Right forelimb (tissue), 1 donor: Measurements from ENCODE around the gene VMAC.
"Not testable (repeated sequence)": the region's sequence is repeated elsewhere in the genome, so short reads cannot be mapped to it uniquely, and the experiment has no call there.

ENCODE experiments used
- DNase-seq: peaks from one replicate; pipeline ENCODE4 v3.0.0-alpha.2; 2018

VMAC gene

DNA sequence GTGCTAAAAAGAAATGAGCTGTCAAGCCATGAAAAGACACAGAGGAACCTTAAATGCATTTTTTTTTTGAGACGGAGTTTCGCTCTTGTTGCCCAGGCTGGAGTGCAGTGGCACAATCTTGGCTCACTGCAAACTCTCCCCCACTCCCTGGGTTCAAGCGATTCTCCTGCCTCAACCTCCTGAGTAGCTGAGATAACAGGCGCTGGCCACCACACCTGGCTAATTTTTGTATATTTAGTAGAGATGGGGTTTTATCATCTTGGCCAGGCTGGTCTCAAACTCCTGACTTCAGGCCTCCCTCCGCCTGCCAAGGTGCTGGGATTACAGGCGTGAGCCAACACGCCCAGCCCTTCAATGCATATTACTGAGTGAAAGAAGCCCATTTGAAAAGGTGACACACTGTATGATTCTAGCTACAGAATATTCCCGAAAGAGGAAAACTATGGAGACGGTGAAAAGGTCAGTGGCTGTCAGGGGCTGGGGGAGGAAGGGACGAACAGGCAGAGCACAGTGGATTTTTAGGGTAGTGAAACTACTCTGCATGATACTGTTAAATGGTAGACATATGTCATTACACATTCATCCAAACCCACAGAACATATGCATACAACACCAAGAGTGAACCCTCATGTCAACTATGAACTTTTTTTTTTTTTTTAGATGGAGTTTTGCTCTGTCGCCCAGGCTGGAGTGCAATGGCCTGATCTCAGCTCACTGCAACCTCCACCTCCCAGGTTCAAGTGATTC is 20.4 kb upstream of the VMAC start:
- DNase-seq = not testable (repeated sequence)

DNA sequence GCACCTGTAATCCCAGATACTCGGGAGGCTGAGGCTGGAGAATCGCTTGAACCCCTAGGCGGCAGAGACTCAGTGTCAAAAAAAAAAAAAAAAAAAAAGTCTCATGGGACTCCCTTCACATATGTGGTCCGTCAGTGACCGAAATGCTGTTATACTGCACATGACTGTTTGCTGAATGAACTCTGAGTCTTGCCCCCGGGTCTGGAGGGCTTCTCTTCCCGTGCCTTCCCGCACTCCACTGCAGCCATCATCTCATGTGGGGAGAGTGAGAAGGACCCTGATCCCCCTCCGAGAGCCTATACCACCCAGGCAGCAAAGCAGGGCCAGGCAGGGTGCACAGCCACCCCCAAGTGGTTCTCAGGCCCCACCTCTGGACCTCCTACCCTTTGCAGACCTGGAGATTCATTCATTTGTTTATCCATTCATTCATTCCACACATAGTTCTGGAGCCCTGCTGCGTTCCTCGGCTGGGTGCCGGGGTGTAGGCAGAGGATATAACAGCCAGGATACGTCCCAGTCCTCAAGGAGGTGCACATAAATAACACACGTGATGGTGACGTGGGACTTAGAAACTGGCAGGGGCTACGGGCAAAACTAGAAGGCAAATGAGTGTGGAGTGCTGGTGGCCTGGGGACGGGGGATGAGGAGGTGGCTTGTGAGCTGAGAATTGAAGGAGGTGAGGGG is 15.2 kb upstream of the VMAC start:
- DNase-seq = no peak

DNA sequence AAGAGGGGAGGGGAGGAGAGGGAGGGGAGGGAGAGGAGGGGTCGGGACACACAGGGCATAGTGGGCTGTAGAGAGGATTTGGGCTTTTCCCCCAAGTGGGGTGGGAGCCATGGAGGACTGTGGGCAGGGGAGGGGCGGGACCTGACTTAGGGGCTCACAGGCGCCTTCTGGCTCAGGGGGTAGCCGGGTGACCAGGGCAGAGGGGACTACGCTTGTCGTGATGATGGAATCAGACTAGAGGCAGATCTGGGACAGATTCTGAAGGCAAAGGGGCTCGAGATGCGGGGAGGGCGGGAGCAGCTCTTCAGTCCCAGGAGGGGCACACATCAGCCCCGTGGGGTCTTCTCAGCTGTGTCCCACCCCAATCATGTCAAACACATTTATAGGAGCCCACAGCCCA is 14.6 kb upstream of the VMAC start:
- no peak for DNase-seq

DNA sequence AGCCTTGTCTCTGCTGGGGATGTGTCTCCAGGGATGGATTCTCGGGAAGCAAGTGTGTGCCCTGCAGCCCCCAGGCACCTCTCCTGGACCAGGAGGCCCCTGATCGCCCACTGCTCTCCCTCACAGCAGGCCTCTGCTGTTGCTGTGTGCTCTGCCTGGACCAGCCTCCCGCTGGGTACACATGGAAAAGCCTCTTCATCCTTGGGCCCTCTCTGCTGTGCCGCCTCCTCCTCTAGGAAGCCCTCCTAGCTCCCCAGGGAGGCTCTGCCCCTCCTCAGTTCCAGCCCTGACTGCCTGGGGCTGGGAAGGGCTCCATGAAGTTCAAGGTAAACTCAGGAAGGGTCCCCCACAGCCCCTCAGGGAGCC is 13.1 kb upstream of the VMAC start:
- DNase-seq = no peak

DNA sequence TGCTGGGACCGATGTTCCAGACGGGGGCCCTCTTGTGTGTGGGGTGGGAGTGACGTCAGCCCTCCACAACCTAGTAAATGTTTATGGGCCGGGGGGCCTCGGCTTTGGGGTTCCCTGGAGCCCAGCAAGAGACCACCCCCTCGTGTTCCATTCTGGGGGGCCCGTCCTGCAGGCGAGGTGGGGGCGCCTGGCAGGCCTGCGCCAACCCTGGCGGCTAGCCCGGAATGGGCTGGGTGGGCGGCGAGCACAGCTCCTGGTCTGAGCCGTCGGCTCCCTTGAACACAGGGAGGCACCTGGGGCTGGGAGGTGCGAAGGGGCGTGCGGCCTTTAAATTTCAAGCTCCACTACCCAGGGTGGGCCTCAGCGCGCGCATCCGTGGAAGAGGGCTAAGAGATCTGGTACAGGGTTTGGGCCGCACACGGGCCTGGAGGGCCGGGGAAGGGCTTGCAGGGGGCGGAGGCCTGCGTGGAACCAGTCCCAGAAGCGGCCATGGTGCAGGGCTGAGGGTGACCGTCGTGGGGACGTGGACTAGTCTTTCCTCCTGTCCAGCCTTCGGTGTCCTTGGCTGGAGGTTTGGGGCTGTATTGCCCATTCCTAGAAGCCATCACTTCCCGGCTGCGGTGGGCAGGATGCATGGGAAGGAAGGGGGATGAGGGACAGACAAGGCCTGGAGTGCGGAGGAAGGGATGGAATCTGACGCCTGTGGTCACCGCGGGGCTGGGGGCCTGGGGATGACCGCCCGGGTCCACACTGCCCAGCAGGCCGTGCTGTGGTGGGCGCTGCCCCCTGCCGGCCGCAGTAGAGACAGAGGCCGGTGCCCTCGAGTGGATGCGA is 12.5 kb upstream of the VMAC start:
- peak; percentile 72 for DNase-seq

DNA sequence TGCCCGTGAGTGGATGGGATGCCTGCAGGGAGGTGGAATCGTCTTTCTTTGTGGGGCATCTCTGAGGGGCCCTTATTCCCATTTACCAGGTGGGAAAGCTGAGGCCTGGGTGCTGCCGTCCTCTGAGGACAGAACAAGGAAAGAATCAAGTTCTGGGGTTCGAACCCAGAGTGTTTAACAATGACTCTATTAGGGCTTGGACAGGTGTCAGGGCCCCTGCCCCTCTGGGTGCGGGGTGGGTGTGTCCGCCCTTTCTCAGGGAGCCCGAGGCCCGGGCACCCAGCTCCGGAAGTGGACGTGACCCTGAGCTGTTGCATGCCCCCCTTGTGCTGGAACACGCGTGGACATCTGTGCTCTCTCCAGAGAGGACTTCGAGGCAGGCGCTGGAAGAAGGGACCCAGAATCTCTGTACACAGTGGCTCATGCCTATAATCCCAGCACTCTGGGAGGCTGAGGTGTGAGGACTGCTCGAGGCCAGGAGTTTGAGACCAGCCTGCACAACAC is 11.8 kb upstream of the VMAC start:
- no peak for DNase-seq

DNA sequence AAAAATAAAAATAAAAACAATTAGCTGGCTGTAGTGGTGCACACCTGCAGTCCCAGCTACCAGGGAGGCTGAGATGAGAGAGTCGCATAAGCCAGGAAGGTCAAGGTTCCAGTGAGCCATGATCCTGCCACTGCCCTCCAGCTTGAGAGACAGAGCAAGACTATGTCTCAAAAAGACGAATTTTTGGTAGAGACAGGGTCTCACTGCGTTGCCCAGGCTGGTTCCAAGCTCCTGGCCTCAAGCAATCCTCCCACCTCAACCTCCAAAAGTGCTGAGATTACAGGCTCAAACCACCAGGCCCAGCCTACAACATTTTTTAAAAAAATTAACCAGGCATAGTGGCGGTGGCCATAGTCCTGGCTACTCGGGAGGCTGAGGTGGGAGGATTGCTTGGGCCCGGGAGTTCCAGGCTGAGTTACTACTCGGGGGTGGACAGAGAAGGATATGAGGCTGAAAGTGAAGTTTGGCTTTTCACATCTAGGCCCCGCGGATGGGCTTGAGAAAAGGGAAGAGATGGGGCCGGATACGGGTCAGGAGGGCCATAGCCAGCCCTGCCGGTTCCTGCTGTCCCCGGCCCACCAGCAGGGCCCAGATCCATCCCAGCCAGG is 11.3 kb upstream of the VMAC start:
- no peak for DNase-seq

DNA sequence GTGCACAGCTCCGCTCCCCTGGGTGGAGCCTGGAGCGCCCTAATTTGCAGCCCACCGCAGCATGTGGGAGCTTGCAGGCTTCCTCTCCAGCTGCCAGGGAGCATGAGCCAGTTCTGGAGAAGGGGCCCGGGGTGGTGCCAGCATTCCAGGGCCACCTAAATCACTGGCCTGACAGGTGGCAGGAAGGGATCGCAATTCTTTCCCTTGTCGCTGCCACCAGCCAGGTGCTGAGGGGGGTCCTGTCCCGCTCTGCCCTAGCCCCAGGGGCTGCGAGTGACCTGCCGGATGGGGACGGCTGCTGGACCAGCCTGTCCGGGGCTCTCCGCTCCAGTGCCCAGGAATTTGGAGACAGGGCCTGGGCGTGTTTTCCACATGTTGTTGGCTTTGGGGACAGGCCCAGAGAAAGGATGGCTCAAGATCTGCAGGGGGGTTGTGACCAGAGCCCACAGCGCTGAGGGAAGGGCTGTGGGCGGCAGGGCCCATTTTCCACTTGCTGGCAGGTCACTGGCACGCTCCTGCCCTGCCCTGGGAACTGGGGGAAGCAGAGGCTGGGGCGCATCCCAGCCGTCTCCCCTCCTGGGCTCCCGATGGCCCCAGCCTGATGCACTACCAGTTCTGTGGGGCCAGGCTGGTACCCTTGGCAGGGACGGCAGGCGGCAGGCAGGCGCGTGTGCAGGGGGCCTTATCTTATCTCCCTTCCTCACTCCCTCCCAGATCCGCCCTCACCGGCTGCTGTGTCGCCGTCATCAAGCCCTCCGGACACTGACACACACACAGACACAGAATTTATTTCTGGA is 10.6 kb upstream of the VMAC start:
- no peak for DNase-seq

DNA sequence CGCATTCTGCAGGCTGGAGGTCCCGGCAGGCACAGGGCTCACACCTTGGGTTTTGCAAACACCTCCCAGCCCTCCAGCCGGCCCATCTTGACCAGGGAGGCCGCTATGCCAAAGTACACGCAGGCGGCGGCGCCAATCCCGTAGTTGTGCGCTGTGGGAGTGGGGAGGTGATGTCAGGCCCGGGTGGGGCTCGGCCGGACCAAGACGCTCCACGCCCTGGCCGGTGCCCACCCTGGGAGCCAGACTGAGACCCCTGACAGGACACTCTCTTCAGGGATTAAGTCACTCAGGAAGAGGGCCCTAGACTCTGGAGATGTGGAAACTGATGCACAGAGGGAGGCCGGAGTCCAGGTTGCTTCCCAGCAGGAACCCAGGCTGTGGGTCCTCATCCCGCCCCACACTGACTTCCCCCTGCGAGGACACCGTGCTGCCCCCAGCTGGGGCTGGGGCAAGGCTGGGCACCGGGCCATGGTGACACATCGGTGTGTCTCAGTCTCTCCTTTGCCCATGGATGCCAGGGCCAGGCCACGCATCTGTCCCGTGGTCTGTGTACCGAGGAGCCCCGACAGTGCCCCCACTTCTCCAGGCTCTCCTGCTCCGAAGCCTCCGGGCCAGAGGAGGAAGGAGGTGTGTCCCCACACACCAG is 9.8 kb upstream of the VMAC start:
- no peak for DNase-seq

DNA sequence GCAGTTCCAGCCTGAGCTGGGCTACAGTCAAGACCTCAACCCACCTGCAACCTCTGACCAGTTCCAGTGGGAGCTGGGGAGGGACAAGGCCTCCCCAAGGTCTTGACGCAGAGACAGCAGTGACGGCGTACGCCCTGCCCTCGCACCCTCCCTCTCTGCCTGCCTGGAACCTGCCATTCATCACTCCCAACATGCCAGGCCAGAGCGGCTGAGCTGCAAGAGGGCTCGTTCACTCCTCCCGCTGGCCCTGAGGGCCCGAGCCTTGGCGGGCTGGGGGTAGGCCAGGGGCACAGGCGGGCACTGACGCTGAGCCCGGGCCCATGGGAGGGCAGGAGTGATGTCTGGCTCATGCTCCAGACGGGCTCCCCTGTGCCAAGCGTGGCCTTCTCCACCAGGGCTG is 9.3 kb upstream of the VMAC start:
- DNase-seq = no peak

DNA sequence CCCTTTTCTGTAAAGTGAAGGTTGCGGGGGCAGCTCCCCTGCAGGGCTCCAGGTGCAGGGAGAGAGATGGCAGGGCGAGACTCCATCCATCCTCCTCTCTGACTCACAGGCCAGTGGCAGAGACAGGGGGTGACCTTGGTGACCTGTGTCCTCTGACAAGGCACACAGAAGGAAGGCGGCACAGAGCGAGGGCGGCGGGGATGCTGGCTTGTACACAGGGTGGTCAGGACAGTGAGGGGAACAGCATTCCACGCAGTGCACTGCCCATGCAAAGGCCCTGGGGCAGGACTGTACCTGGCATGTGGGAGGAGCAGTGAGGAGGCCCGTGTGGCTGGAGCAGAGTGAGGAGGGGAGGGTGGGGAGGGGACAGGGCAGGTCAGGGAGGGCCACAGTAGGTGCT is 8.8 kb upstream of the VMAC start:
- DNase-seq = no peak

DNA sequence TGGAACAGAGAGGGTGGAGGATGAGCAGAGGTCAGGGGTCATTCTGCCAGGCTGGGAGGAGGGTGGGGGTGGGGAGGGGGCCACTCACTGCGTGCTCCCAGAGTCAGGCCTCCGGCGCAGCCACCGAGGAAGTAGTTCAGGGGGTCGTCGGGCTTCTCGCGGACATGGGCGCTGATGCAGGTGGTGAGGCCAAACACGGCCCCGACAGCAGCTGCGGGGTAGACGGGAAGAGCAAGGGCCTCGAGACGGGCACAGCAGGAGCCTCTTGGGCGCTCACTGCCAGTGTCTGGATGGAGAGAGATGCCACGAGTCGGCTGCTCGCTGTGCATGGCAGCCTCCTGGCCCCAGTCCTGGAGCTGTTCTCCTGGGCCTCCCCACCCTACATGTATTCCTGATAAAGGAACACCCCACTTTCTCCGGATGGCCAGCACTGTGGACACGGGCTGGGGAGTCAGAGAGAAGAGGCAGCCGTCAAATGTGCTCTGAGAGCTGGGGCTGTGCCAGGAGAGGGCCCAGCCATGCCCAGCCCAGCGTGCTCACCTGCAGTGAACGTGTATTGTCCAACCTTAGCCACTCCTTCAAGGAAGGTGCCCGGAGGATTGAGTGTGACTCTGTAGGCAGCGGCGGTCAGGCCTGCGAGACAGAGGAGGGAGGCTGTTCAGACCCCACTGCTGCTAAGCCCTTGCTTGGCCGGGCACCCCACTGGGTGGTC is 8.2 kb upstream of the VMAC start:
- DNase-seq = no peak

DNA sequence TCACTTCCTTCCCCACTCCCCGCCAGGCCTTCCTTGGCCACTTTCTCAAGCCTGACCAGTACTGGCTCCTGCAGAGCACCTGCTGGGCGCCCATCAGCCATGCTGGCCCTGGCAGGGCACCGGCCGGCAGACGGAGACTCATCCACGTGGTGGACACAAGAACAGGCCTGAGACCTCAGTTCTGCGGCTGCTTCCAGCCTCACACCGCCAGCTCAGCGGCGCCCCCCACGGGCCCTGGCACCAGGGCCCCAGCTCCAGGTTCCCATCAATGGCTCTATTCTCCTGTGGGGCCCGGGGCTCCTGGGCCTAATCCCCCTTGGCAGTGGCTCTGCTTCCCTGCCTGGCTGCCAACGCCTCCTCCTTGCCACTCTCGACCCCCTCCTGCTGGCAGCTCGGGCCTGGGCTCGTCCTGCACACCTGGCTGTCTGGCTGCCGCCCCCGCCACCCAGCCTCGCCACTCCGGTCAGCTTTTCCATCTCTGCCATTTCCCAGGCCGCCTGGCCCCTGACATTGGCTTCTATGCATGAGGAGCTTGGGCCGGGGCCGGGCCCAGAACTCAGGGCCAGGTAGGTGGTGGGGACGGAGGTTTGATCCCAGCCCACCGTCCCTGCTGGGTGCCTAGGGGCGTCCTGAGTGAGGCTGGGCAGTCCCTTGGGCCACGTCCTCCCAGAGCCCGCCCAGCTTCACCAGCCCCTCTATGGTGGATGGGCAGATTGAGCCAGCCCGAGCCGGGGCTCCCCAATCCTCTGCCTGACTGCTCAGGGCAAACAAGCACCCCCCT is 7.3 kb upstream of the VMAC start:
- DNase-seq = no peak

DNA sequence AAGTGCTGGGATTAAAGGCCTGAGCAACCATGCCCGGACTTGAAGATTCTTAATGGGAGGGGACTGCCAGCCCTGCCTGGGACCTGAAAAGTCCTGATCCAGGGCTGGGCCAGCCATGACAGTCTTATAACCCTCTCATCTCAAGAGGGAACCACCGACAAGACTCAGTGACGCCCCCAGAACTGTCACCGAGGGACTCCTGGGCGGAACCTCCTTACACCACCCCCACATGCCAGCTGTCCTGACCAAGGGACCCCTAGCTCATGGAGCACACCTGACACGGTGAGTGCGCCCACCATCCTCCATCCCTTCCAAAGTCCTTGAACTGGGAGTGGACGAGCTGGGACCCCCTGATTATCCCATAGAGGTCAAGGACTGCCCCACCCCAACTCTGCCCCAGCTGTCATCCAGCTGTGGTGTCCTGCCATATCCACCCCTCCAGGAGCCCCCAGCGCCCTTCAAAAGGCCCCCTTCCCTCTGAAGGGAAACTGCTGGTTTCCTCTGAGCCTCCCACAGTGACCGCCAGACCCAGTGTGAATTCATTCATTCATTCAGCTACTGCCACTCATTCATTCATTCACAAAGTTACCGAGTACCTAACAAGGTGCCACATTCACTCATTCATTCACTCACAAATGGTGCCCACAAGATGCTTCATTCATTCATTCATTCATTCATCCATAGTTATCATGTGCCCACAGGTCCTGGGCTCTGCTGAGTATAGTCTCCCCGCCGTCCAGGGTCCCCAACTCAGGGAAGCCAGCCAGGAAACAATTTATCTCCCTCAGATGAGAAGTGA is 4.7 kb upstream of the VMAC start:
- no peak for DNase-seq

DNA sequence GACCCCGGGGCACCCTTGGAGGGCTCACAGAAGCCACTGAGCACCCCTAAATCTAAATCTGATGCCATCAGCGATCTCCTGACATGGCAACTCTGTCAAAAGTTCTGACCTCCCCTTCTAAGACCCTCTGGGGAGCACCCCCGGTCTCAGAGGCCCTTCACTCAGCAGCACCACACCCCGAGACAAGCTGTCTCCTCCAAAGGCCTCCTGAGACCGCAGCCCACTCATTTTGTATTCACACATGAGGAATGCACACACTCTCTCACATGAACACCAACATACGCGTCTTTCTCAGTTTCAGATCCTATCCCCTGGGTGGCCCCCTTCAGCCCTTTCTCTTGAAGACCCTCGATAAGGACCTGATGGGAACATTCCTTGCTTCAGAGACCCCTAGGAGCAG is 3.7 kb upstream of the VMAC start:
- DNase-seq = no peak

DNA sequence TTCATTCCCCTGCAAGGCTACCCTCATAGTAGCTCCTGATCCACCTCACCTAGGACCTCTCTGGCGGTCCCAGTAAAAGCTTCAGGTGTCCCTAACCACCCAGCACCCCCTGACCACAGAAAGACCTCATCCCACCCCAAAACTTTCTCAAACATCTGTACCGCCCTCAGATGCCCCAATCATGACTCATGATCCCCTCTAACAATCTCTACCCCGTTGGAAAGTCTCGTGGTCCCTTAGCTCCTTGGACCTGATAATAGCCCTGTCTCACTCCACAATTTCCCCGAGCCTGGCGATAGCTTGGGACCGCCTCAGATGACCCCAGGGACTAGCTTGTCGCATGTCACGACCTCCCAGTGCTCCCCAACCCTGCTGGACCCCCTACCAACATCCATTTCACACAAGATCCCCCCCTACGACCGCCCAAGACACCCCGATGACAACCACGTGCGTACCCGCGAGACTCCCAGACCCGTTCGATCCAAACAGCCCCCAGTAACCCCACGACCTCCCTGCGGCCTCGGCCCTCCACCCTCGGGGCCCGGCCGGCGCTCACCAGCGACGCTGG is 1.5 kb upstream of the VMAC start:
- DNase-seq = no peak

DNA sequence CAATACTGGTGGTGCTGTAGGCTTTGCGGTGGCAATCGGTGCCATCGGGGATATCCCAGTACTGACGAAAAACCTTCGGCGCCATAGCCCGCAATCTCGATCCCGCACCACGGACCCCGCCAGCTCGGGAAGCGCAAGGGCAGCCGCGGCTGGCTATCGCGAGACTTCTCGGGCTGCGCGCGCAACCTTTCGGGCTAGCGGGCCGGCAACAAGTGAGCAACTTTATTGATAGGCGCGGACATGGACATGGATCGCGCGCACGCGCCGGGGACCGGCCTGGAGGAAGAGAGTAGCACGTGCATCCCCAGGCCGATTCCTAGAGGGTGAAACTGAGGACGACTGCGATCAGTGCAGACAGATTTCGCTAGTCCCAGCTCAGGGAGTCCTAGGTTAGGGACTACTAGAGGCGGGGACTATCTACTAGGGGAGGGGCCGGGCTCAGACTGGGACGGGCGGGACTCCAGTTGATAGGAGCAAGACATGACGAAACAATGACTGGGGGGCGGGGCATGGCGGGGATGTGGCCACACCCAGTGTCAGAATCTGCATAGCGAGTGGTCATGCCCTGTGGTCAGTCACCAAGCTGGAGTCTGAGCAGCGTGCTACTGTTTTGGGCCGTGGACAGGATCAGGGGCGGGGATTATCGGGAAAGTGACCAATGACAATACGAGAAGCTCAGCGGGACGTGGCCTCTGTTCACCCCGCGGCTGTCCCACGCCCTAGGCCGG is 884 bp upstream of the VMAC start, which contains the start of gene NDUFA11:
NDUFA11 (minus strand) TSS at position 167 of the 728 bp plus-strand sequence; CDS start at position 85, 82 bp downstream.
- DNase-seq = peak; percentile 98

DNA sequence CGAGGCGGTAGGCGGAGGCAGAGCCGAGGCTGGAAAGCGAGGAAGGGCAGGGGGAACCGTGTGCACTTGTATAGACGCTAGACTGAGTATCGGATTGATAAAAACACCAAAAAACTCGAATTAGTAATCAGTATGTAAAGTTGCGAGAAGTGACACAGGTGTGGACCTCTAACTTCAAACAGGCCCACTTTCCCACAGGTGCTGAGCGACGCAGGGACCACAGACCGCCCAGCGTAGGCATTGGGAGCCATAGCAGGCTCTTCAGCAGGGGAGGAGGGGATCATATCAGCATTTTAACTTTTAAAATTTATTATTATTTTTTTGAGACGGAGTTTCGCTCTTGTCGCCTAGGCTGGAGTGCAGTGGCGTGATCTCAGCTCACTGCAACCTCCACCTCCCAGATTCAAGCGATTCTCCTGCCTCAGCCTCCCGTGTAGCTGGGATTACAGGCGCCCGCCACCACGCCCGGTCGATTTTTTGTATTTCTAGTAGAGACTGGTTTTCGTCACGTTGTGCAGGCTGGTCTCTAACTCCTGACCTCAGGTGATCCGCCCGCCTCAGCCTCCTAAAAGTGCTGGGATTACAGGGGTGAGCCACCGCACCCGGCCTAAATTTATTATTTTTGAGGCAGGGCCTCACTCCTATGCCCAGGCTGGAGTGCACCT is 574 bp downstream of the VMAC start:
- no peak for DNase-seq
